Brain microvascular endothelial cell (primary cell): Measurements from ENCODE around the gene FRMD4B.

Source experiments
- DNase-seq: peaks from one replicate; pipeline ENCODE4 v3.0.0-alpha.2; 2020
- H3K27ac ChIP-seq: fragments of 250-450 bp; sonication (Bioruptor Pico); 2 replicates; pipeline ENCODE4 v1.5.1; 2020; ENCODE audit warnings: mild to moderate bottlenecking, moderate library complexity
- H3K27me3 ChIP-seq: fragments of 250-450 bp; sonication (Bioruptor Pico); replicated peaks from 2 replicates; pipeline ENCODE4 v1.5.1; 2020; ENCODE audit warnings: mild to moderate bottlenecking
- H3K36me3 ChIP-seq: fragments of 250-450 bp; sonication (Bioruptor Pico); replicated peaks from 2 replicates; pipeline ENCODE4 v1.5.1; 2020; ENCODE audit warnings: mild to moderate bottlenecking
- H3K4me3 ChIP-seq: 2 replicates; pipeline ENCODE4 v1.5.1; 2011; ENCODE audit warnings: low read depth, mild to moderate bottlenecking, control low read depth, low read length, moderate library complexity
- CTCF ChIP-seq: IDR thresholded peaks from 2 replicates; pipeline ENCODE4 v1.5.1; 2011; ENCODE audit warnings: low read depth, mild to moderate bottlenecking, moderate library complexity, low read length, control low read depth, inconsistent platforms; ENCODE audit errors: missing control alignments
- in situ Hi-C: cut with HindIII; loops from 2 replicates; pipeline ENCODE4 v1.10.0; 2017; ENCODE audit warnings: low sequenced_read_pairs, low pct_ligation_motif_present

Gene FRMD4B

DNA sequence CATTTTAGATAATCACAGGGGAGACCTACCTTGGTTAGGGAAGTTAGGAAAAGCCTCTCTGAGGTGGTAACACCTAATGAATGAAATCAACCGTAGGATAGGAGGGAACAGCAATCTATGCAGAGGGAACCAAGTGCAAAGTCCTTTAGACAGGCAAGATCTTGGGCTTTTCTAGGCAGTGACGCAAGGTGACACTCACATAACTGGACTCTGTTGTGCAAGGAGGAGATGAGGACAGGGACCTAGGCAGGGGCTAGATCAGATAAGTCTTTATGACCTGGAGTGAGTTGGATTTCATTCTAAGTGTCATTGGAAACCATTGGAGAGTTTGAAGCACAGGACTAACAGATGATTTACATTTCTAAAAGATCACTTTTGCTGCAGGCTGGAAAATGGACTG lies 258.9 kb downstream of the FRMD4B start:
- Histone ChIP-seq H3K4me3 (no peak overlapping the region), H3K36me3 (no peaks in the 10 kb centered on the region), H3K27me3 (no peaks in the 10 kb centered on the region), H3K27ac (no peak overlapping the region)
- in situ Hi-C loops, result no loop called here
- no peak for DNase-seq
- TF ChIP-seq CTCF, result no peak

- no peak for TF ChIP-seq CTCF
- Histone ChIP-seq H3K27me3 (no peaks in the 10 kb centered on the region), H3K4me3 (no peak overlapping the region), H3K27ac (no peak overlapping the region), H3K36me3 (no peaks in the 10 kb centered on the region)
- in situ Hi-C loops, result no loop called here
- no peak for DNase-seq
Measured at GRCh38 chr3:69126216-69126615, 259.7 kb downstream of the FRMD4B start.

GRCh38 chr3:69122403-69122802 lies 263.5 kb downstream of the FRMD4B start, which contains the start of gene LMOD3:
TSS of gene LMOD3 (minus strand) at chr3:69122595. CDS start at chr3:69122386, 209 bp downstream.
- no peaks in the 10 kb centered on the region for H3K27me3 ChIP-seq
- in situ Hi-C loops, result no loop called here
- no peak within 1 kb of the TSS for H3K27ac ChIP-seq
- H3K36me3 ChIP-seq, result no peaks in the 10 kb centered on the region
- no peak within 1 kb of the TSS for H3K4me3 ChIP-seq
- DNase-seq, result no peak
- no peak for TF ChIP-seq CTCF

GRCh38 chr3:69121950-69122349 lies 263.9 kb downstream of the FRMD4B start:
- Histone ChIP-seq H3K27me3 (no peaks in the 10 kb centered on the region), H3K27ac (no peak overlapping the region), H3K36me3 (no peaks in the 10 kb centered on the region), H3K4me3 (no peak overlapping the region)
- no peak for DNase-seq
- in situ Hi-C loops, result no loop called here
- TF ChIP-seq CTCF, result no peak

DNA sequence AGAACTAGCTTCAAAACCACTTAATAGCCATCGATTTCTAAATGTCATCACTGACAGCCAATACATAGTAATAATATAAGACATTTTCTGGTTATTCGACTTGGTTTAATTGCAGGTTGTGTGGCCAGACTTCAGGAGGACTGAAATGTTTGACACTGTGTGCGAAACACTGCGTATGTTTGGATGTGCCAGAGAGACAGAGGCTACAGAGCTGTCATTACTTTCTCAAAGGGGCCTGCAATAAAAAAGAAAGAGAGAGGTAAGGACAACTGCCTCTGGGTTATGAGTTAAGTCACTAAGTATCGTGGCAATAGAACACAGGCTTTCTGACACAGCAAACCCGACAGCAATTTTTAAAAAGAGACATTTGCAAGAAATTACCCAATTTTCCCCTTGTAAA lies 264.4 kb downstream of the FRMD4B start:
- no peak overlapping the region for H3K27ac ChIP-seq
- H3K4me3 ChIP-seq, result no peak overlapping the region
- DNase-seq, result no peak
- no peak for TF ChIP-seq CTCF
- no peaks in the 10 kb centered on the region for H3K36me3 ChIP-seq
- in situ Hi-C loops, result no loop called here
- H3K27me3 ChIP-seq, result no peaks in the 10 kb centered on the region

- peak; percentile 76 for DNase-seq
- peak; percentile 95 for TF ChIP-seq CTCF
- in situ Hi-C loops, result no loop called here
- no peak overlapping the region for H3K27ac ChIP-seq
- H3K36me3 ChIP-seq, result no peaks in the 10 kb centered on the region
- H3K27me3 ChIP-seq, result no peaks in the 10 kb centered on the region
- no peak overlapping the region for H3K4me3 ChIP-seq
Measured at GRCh38 chr3:69120879-69121464, 264.9 kb downstream of the FRMD4B start.
